ENCODE data around the gene SPEM1. TPM values are rescaled to one million over a fixed set of nuclear protein-coding genes. Genes with fewer than 3 reads are reported as not detected.

SPEM1 gene
- total RNA-seq, 4 donors from 2014 or later = not detected

DNA sequence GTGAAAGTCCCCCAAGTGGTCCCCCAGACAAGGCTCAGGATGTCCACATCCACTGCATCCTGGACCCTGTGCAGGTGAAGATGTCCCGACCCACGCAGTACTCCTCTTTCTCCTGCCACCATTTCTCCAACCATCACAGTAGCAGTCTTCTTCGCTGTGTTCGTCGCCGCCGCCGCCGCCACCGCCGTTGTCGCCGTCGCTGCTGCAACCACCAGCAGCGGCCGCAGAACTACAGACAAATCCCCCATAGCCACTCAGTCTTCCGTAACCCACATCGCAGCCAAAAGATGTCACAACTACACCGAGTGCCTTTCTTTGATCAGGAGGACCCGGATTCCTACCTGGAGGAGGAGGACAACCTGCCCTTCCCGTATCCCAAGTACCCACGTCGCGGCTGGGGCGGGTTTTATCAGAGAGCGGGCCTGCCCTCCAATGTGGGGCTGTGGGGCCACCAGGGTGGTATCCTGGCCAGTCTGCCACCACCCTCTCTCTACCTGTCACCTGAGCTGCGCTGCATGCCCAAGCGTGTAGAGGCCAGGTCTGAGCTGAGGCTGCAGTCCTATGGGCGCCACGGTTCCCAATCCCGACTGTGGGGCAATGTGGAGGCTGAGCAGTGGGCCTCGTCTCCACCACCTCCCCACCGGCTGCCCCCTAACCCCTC lies 6.2 kb downstream of the SPEM1 start:
- no peak for DNase-seq (ENCODE audit: low spot score in 2 of 2)
- H3K4me3 ChIP-seq (ENCODE audit: low read depth, poor library complexity, severe bottlenecking) = no peak overlapping the region
- 90 to 95% methylated on average over 32 to 33 of the region's 33 CpGs for WGBS, 2 donors
- TF ChIP-seq, protein P1, sequence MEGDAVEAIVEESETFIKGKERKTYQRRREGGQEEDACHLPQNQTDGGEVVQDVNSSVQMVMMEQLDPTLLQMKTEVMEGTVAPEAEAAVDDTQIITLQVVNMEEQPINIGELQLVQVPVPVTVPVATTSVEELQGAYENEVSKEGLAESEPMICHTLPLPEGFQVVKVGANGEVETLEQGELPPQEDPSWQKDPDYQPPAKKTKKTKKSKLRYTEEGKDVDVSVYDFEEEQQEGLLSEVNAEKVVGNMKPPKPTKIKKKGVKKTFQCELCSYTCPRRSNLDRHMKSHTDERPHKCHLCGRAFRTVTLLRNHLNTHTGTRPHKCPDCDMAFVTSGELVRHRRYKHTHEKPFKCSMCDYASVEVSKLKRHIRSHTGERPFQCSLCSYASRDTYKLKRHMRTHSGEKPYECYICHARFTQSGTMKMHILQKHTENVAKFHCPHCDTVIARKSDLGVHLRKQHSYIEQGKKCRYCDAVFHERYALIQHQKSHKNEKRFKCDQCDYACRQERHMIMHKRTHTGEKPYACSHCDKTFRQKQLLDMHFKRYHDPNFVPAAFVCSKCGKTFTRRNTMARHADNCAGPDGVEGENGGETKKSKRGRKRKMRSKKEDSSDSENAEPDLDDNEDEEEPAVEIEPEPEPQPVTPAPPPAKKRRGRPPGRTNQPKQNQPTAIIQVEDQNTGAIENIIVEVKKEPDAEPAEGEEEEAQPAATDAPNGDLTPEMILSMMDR (IDR thresholded peaks at IDR 0.05) = no peak
- no peak for TF ChIP-seq POLR2A (IDR thresholded peaks at IDR 0.05)
- intact Hi-C loops (cut with DNase I; ENCODE audit: low total_unique reads) = loop anchor here (10.0 kb wide), 1 partner anchor 62 kb away; no protein-coding TSS in a partner anchor

DNA sequence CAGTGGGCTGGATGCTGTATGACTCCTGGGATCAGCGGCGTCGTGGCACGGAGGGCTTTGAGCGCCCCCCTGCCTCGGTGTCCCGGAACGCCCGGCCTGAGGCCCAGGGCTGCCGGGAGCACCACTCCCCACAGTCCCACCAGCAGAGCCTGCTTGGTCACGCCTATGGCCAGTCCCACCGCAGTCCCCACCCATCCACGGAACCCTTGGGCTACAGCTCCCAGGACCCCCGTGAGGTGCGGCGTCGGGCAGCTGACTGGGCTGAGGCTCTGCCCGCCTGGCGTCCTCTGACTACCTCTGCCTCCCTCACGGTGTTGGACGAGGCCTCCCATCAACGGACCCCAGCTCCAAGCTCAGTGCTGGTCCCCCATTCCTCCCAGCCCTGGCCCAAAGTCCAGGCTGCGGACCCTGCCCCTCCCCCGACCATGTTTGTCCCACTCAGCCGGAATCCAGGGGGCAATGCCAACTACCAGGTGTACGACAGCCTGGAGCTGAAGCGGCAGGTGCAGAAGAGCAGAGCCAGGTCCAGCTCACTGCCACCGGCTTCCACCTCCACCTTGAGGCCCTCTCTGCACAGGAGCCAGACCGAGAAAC lies 6.9 kb downstream of the SPEM1 start:
- TF ChIP-seq POLR2A (IDR thresholded peaks at IDR 0.05) = no peak
- TF ChIP-seq, protein P1 (IDR thresholded peaks at IDR 0.05) = no peak
- WGBS, 2 donors = 92 to 93% methylated on average over 24 of the region's 29 CpGs
- intact Hi-C loops (cut with DNase I; ENCODE audit: low total_unique reads) = loop anchor here (10.0 kb wide), 1 partner anchor 62 kb away; no protein-coding TSS in a partner anchor
- no peak overlapping the region for H3K4me3 ChIP-seq (ENCODE audit: low read depth, poor library complexity, severe bottlenecking)
- no peak for DNase-seq (ENCODE audit: low spot score in 2 of 2)

DNA sequence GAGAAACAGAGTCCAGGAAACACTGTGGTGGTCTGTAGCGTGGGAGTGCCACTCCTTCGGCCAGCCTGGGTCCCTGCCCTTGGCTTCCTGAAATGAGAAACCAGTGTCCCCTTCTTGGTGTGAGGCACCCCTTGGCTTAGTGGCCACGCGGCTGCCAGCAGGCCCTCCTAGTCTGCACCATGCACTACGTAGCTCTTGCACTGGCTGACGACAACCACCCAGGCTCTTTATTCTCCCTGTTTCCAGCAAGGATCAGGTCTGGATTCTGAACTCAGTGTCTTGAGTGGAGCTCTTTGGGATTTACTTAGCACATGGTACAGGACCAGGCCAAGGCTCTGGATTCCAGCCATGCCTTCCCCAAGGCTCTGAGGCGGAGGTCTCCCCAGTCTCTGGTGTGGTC lies 7.4 kb downstream of the SPEM1 start:
- intact Hi-C loops (cut with DNase I; ENCODE audit: low total_unique reads) = loop anchor here (10.0 kb wide), 1 partner anchor 63 kb away; no protein-coding TSS in a partner anchor
- TF ChIP-seq, protein P1 (IDR thresholded peaks at IDR 0.05) = no peak
- no peak for TF ChIP-seq POLR2A (IDR thresholded peaks at IDR 0.05)
- H3K4me3 ChIP-seq (ENCODE audit: low read depth, poor library complexity, severe bottlenecking) = no peak overlapping the region
- DNase-seq (ENCODE audit: low spot score in 2 of 2) = no peak
- WGBS, 2 donors = 90 to 96% methylated on average over 7 of the region's 7 CpGs

DNA sequence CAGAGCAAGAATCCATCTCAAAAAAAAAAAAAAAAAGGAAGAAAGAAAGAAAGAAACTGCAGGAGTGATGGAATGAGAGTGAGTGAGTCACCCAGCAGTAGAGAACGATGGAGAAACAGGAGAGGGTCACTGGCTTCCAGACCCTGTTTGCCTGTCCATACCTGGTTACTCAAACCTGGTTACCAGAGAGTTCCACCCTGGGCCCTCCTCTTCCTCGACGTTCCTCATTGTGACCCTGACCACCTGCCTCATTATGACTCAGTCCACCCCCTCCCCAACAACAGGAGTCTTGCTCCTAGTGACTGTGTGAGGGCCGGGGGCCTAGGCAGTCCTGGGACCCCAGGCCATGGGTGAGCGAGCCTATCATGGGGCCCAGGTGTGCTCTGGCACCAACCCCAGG lies 8.4 kb downstream of the SPEM1 start, which contains the start of gene SPEM3:
Gene SPEM3 (plus strand): TSS at position 301 of the 400 bp plus-strand sequence. CDS start 46 bp downstream, at position 347.
- TF ChIP-seq, protein P1 (IDR thresholded peaks at IDR 0.05) = no peak
- TF ChIP-seq POLR2A (IDR thresholded peaks at IDR 0.05) = no peak
- WGBS, 2 donors = 73 to 76% methylated on average over 5 of the region's 5 CpGs

DNA sequence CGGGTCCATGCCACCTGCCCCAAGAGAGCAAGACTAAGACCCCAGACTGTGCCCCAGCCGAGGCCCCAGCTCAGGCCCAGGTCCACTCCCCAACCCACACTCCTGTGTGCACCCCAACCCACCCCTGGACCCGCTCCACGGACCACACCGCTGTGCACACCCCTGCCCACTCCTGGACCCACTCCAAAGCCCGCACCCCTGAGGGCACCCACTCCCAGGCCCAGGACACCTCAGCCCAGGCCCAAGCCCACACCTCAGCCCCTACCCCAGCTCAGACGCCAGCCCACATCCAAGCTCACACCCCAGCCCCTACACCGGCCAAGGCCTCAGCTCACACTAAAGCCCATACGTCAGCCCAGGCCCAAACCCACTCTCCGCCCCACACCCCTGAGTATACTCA lies 9.6 kb downstream of the SPEM1 start:
- WGBS, 2 donors = 90 to 93% methylated on average over 10 of the region's 10 CpGs
- no peak for DNase-seq (ENCODE audit: low spot score in 2 of 2)
- no peak for TF ChIP-seq POLR2A (IDR thresholded peaks at IDR 0.05)
- TF ChIP-seq, protein P1 (IDR thresholded peaks at IDR 0.05) = no peak
- intact Hi-C loops (cut with DNase I; ENCODE audit: low total_unique reads) = loop anchor here (10.0 kb wide), 2 partner anchors 65 to 135 kb away; partner anchors contain the start of gene SENP3
- no peak overlapping the region for H3K4me3 ChIP-seq (ENCODE audit: low read depth, poor library complexity, severe bottlenecking)

More for the DNA sequence above, 8.4 kb downstream of the SPEM1 start, which contains the start of gene SPEM3:
- intact Hi-C loops (cut with DNase I; ENCODE audit: low total_unique reads) = loop anchor here (10.0 kb wide), 1 partner anchor 64 kb away; no protein-coding TSS in a partner anchor
- no peak for DNase-seq (ENCODE audit: low spot score in 2 of 2)
- H3K4me3 ChIP-seq (ENCODE audit: low read depth, poor library complexity, severe bottlenecking) = no peak within 1 kb of the TSS
